ENCODE measurements around the gene ARAP2. TPM values are rescaled to one million over a fixed set of nuclear protein-coding genes. Genes with fewer than 3 reads are reported as not detected.

Gene ARAP2
- total and polyA plus RNA-seq, 9 of the 15 experiments (the other 6 are each of a cell fraction or from before 2014, with no cell fraction given) = 0.03 to 0.35 (median 0.11) TPM; not detected in 4

GRCh38 chr4:36206012-36206411 lies 38.3 kb downstream of the ARAP2 start:
- no peaks in the 10 kb centered on the region for H3K9me1 ChIP-seq (ENCODE audit: control insufficient read depth, insufficient read depth, low read length)
- POLR2A ChIA-PET = no interaction called here
- intact Hi-C loops (cut with micrococcal nuclease) (no loop called here), in situ Hi-C loops (cut with MboI) (no loop called here)
- H3K9me3 ChIP-seq (replicated peaks; ENCODE audit: control insufficient read depth, insufficient read depth, low read depth, low read length) = no peaks in the 10 kb centered on the region
- FAIRE-seq (no peak), ATAC-seq (no peak), DNase-seq (ENCODE audit: extremely low read depth in 1 of 4, low spot score in 3 of 4) (no peak)
- no peak overlapping the region for H3K27ac ChIP-seq (ENCODE audit: extremely low read depth, low read depth, low read length)
- no peak overlapping the region for H3K4me3 ChIP-seq
- BruUV-seq (replicated peaks) = no TSS peak
- H3K36me3 ChIP-seq (ENCODE audit: control insufficient read depth, insufficient read depth, low read length) = no peaks in the 10 kb centered on the region
- H3K4me2 ChIP-seq (ENCODE audit: insufficient read depth, low read length) = no peak overlapping the region
- CTCF ChIA-PET (ENCODE audit: low intra/inter-chr PET ratio) = no interaction called here
- 11% methylated on average over 3 of the region's 3 CpGs for WGBS (ENCODE audit: insufficient coverage, low coverage, missing lambda C conversion rate)
- H3K9ac ChIP-seq (ENCODE audit: insufficient read depth in 1 of 2, low read depth in 2 of 2, low read length in 2 of 2) = no peak overlapping the region
- no peak overlapping the region for H2AFZ ChIP-seq (ENCODE audit: low read depth, low read length)
- no peaks in the 10 kb centered on the region for H3K27me3 ChIP-seq (ENCODE audit: control insufficient read depth in 2 of 2, insufficient read depth in 2 of 2, low read length in 2 of 2)
- TF ChIP-seq ZNF436 (CRISPR knock-in tag; IDR thresholded peaks at IDR 0.05) = no peak
- H3K4me1 ChIP-seq (replicated peaks in 1 of 2; ENCODE audit: control insufficient read depth in 2 of 2, insufficient read depth in 2 of 2, low read length in 2 of 2) = no peaks in the 10 kb centered on the region
- no peaks in the 10 kb centered on the region for H3K79me2 ChIP-seq (ENCODE audit: control insufficient read depth, insufficient read depth, low read length)
- H4K20me1 ChIP-seq (replicated peaks; ENCODE audit: control insufficient read depth, insufficient read depth, low read length) = no peaks in the 10 kb centered on the region

- no peaks in the 10 kb centered on the region for H3K36me3 ChIP-seq (ENCODE audit: control insufficient read depth, insufficient read depth, low read length)
- no peaks in the 10 kb centered on the region for H3K9me1 ChIP-seq (ENCODE audit: control insufficient read depth, insufficient read depth, low read length)
- no peaks in the 10 kb centered on the region for H3K4me1 ChIP-seq (replicated peaks in 1 of 2; ENCODE audit: control insufficient read depth in 2 of 2, insufficient read depth in 2 of 2, low read length in 2 of 2)
- DNase-seq (ENCODE audit: extremely low read depth in 1 of 4, low spot score in 3 of 4) = no peak
- in situ Hi-C loops (cut with MboI) = no loop called here
- H3K27ac ChIP-seq (ENCODE audit: extremely low read depth, low read depth, low read length) = no peak overlapping the region
- ChIA-PET POLR2A (no interaction called here), CTCF (ENCODE audit: low intra/inter-chr PET ratio) (no interaction called here)
- WGBS (ENCODE audit: insufficient coverage, low coverage, missing lambda C conversion rate) = 0% methylated on average over 4 of the region's 4 CpGs
- BruUV-seq (replicated peaks) = no TSS peak
- no peaks in the 10 kb centered on the region for H3K79me2 ChIP-seq (ENCODE audit: control insufficient read depth, insufficient read depth, low read length)
- no peaks in the 10 kb centered on the region for H3K9me3 ChIP-seq (replicated peaks; ENCODE audit: control insufficient read depth, insufficient read depth, low read depth, low read length)
- H3K27me3 ChIP-seq (ENCODE audit: control insufficient read depth in 2 of 2, insufficient read depth in 2 of 2, low read length in 2 of 2) = no peaks in the 10 kb centered on the region
- no peak overlapping the region for H2AFZ ChIP-seq (ENCODE audit: low read depth, low read length)
- no peaks in the 10 kb centered on the region for H4K20me1 ChIP-seq (replicated peaks; ENCODE audit: control insufficient read depth, insufficient read depth, low read length)
- H3K9ac ChIP-seq (ENCODE audit: insufficient read depth in 1 of 2, low read depth in 2 of 2, low read length in 2 of 2) = no peak overlapping the region
- intact Hi-C loops (cut with micrococcal nuclease) = no loop called here
- no peak for FAIRE-seq
- no peak overlapping the region for H3K4me3 ChIP-seq
- no peak for ATAC-seq
- H3K4me2 ChIP-seq (ENCODE audit: insufficient read depth, low read length) = no peak overlapping the region
- TF ChIP-seq E2F4 (CRISPR knock-in tag; IDR thresholded peaks at IDR 0.05; ENCODE audit: low read depth) (no peak), ZNF124 (CRISPR knock-in tag; IDR thresholded peaks at IDR 0.05) (no peak), ZC3H11A (IDR thresholded peaks at IDR 0.05; ENCODE audit: low read depth, low read length) (no peak), IRF9 (tag; IDR thresholded peaks at IDR 0.05) (no peak), ZNF239 (CRISPR knock-in tag; IDR thresholded peaks at IDR 0.05) (no peak), ZNF449 (CRISPR knock-in tag; IDR thresholded peaks at IDR 0.05) (no peak), RBM22 (IDR thresholded peaks at IDR 0.05; ENCODE audit: low read depth, low read length, poor library complexity, severe bottlenecking) (no peak), PRDM10 (IDR thresholded peaks at IDR 0.05; ENCODE audit: partially characterized antibody) (no peak)
These were observed 45.5 kb downstream of the ARAP2 start for GRCh38 chr4:36198861-36199260.
